HFF-Myc (cell line): ENCODE results near the gene EPB41L2.

ENCODE experiments used
- DNase-seq: peaks from one replicate; pipeline ENCODE4 v3.0.0-alpha.2; 2011; ENCODE audit warnings: low read depth; ENCODE audit errors: extremely low read depth
- H3K4me3 ChIP-seq: replicated peaks from 2 replicates; pipeline ENCODE4 v1.5.1; 2011; ENCODE audit warnings: low read depth, mild to moderate bottlenecking, control low read depth, low read length
- TF ChIP-seq, protein P1 (sequence below): IDR thresholded peaks from 2 replicates; pipeline ENCODE4 v1.5.1; 2012; ENCODE audit warnings: mild to moderate bottlenecking, low read depth, low read length, control low read depth; ENCODE audit errors: missing control alignments

EPB41L2 gene

GRCh38 chr6:131007286-131007685 lies 55.8 kb downstream of the EPB41L2 start:
- TF ChIP-seq, protein P1, sequence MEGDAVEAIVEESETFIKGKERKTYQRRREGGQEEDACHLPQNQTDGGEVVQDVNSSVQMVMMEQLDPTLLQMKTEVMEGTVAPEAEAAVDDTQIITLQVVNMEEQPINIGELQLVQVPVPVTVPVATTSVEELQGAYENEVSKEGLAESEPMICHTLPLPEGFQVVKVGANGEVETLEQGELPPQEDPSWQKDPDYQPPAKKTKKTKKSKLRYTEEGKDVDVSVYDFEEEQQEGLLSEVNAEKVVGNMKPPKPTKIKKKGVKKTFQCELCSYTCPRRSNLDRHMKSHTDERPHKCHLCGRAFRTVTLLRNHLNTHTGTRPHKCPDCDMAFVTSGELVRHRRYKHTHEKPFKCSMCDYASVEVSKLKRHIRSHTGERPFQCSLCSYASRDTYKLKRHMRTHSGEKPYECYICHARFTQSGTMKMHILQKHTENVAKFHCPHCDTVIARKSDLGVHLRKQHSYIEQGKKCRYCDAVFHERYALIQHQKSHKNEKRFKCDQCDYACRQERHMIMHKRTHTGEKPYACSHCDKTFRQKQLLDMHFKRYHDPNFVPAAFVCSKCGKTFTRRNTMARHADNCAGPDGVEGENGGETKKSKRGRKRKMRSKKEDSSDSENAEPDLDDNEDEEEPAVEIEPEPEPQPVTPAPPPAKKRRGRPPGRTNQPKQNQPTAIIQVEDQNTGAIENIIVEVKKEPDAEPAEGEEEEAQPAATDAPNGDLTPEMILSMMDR, result no peak
- no peak for DNase-seq
- no peak overlapping the region for H3K4me3 ChIP-seq

- H3K4me3 ChIP-seq, result no peak overlapping the region
- no peak for DNase-seq
- TF ChIP-seq, protein P1, result no peak
Measured at GRCh38 chr6:131005439-131006016, 57.5 kb downstream of the EPB41L2 start.

GRCh38 chr6:131004936-131005335 lies 58.1 kb downstream of the EPB41L2 start:
- H3K4me3 ChIP-seq, result no peak overlapping the region
- DNase-seq, result no peak
- TF ChIP-seq, protein P1, result no peak

GRCh38 chr6:131004387-131004755 lies 58.7 kb downstream of the EPB41L2 start:
- TF ChIP-seq, protein P1, result no peak
- H3K4me3 ChIP-seq, result no peak overlapping the region
- no peak for DNase-seq

DNA sequence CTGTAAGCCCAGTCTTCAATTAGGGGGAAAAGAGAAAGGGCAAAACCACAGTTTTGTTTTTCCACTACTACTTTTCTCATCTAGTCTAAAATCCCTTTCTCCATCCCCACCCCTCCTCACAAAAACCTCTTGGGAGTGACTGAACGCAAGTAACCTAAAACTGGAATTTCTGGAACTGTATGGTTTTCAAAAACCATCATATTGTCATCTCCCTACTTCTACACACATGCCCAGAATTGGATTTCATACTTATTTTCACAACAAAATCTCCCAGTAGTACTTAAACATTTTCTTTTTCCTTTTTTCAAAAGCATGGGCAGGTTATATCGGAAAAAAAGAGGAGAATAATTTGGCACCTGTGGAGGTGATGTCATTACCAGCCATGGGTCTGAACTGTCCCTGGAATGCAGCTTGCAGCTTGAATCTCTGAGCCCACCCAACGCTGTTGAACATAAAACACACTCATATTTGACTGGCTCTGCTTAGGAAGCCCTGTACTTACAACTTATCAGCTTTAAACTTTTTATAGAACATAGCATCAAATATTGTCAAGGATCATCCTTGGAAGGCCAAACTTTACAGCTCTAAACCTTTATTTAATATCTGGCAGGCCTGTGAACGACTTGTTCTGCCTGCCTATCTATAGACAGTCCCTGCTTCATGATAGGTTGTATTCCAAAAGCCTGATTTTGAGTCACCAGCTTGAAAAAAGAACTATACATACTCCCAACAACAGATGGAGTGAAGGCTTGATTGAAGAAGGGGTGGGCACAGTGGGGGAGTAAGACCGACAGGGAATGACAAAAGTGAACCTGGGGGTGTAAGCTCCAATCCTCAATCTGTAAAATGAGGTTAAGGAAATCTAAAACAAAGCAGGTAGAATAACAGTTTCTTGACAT lies 59.3 kb downstream of the EPB41L2 start:
- no peak overlapping the region for H3K4me3 ChIP-seq
- TF ChIP-seq, protein P1, result no peak
- DNase-seq, result no peak

GRCh38 chr6:131002661-131002980 lies 60.4 kb downstream of the EPB41L2 start:
- TF ChIP-seq, protein P1, result no peak
- DNase-seq, result no peak
- H3K4me3 ChIP-seq, result no peak overlapping the region
